HL-60 (cell line): ENCODE data around the gene MYEOV.

Experiments
- DNase-seq, 2 experiments: peaks; one replicate each; pipeline ENCODE4 v3.0.0-alpha.2; 2010 to 2020; ENCODE audit warnings: low read depth in 1 of 2, low spot score in 1 of 2
- H3K27ac ChIP-seq: fragments of 250-450 bp; sonication (Bioruptor Pico); replicated peaks from 2 replicates; pipeline ENCODE4 v1.5.1; 2020; ENCODE audit warnings: mild to moderate bottlenecking, moderate library complexity
- H3K27me3 ChIP-seq: fragments of 250-450 bp; sonication (Bioruptor Pico); 2 replicates; pipeline ENCODE4 v1.5.1; 2021; ENCODE audit warnings: mild to moderate bottlenecking, moderate library complexity; ENCODE audit not compliant: insufficient read depth, poor library complexity, severe bottlenecking
- H3K4me3 ChIP-seq: replicated peaks from 2 replicates; pipeline ENCODE4 v1.5.1; 2011; ENCODE audit warnings: mild to moderate bottlenecking, control low read depth, low read length; ENCODE audit not compliant: insufficient read depth
- GABPA ChIP-seq: IDR thresholded peaks from 2 replicates; pipeline ENCODE4 v1.6.1; 2012; ENCODE audit warnings: low read depth
- POLR2AphosphoS5 ChIP-seq: IDR thresholded peaks from 2 replicates; pipeline ENCODE4 v1.6.1; 2012; ENCODE audit warnings: low read depth
- SPI1 ChIP-seq: IDR thresholded peaks from 2 replicates; pipeline ENCODE4 v1.6.1; 2012; ENCODE audit warnings: low read depth, mild to moderate bottlenecking, borderline replicate concordance
- TF ChIP-seq, protein P1 (sequence below): IDR thresholded peaks from 2 replicates; pipeline ENCODE4 v1.6.1; 2012; ENCODE audit warnings: low read depth; ENCODE audit not compliant: insufficient replicate concordance
- TF ChIP-seq, protein P2 (sequence below): IDR thresholded peaks from one replicate; pipeline ENCODE4 v1.5.1; 2011; ENCODE audit warnings: low read length, control low read depth, inconsistent platforms; ENCODE audit not compliant: insufficient read depth

MYEOV gene

DNA sequence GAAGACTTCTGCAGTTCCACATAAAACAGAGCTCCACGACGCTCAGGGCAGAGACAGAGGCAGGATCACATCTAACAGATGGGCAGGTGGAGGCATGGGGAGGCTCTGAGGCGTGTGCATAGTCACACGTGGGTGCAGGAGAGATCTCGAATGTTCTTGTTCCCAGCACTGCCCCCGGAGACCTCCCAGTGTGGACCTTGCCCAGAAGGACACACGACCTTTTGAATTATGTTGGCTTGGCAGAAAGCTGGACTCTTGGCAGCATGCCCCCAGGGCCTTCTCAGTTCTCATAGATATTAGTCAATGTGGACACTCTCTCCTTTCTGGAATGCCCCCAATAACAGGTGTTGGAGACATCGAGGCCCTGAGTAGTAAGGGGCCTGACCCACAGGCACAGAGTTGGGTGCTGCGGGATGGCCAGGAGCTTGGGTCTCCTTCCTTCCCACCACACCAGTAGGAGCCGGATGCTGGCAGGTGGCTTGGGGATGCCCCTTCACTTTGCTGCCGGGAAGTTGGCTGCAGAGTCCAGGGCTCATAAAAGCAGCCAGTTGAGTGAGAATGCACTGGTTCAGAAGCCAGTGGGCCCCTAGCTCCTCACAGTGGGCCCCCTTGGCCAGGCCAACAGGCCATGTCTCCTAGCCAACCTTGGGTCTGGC is 12.1 kb downstream of the MYEOV start:
- H3K4me3 ChIP-seq = no peak overlapping the region
- no peaks in the 10 kb centered on the region for H3K27me3 ChIP-seq
- no peak overlapping the region for H3K27ac ChIP-seq
- DNase-seq = no peak
- TF ChIP-seq SPI1 (no peak), POLR2AphosphoS5 (no peak), GABPA (no peak)
- TF ChIP-seq, protein P1, sequence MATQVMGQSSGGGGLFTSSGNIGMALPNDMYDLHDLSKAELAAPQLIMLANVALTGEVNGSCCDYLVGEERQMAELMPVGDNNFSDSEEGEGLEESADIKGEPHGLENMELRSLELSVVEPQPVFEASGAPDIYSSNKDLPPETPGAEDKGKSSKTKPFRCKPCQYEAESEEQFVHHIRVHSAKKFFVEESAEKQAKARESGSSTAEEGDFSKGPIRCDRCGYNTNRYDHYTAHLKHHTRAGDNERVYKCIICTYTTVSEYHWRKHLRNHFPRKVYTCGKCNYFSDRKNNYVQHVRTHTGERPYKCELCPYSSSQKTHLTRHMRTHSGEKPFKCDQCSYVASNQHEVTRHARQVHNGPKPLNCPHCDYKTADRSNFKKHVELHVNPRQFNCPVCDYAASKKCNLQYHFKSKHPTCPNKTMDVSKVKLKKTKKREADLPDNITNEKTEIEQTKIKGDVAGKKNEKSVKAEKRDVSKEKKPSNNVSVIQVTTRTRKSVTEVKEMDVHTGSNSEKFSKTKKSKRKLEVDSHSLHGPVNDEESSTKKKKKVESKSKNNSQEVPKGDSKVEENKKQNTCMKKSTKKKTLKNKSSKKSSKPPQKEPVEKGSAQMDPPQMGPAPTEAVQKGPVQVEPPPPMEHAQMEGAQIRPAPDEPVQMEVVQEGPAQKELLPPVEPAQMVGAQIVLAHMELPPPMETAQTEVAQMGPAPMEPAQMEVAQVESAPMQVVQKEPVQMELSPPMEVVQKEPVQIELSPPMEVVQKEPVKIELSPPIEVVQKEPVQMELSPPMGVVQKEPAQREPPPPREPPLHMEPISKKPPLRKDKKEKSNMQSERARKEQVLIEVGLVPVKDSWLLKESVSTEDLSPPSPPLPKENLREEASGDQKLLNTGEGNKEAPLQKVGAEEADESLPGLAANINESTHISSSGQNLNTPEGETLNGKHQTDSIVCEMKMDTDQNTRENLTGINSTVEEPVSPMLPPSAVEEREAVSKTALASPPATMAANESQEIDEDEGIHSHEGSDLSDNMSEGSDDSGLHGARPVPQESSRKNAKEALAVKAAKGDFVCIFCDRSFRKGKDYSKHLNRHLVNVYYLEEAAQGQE = no peak

DNA sequence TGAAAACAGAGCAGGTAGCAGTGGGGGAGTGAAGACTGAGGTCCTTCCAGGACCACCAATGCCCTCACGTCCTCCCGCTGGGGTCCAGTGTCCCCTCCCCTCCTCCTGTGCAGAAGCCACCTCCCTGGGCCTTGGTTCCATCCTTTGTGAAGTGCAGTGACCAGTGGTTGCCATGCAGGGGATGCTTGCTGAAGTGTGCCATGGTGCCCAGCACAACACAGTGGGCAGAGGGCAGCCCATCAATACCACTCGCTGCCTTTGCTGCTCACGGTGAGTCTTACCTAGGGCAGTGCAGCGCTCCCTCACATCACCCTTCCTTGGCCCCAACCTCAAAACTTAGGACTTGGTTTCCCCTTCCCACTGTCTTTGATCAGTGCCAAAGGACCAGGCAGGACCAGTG is 12.9 kb downstream of the MYEOV start:
- Histone ChIP-seq H3K27ac (no peak overlapping the region), H3K27me3 (no peaks in the 10 kb centered on the region), H3K4me3 (no peak overlapping the region)
- DNase-seq = no peak
- TF ChIP-seq, protein P2, sequence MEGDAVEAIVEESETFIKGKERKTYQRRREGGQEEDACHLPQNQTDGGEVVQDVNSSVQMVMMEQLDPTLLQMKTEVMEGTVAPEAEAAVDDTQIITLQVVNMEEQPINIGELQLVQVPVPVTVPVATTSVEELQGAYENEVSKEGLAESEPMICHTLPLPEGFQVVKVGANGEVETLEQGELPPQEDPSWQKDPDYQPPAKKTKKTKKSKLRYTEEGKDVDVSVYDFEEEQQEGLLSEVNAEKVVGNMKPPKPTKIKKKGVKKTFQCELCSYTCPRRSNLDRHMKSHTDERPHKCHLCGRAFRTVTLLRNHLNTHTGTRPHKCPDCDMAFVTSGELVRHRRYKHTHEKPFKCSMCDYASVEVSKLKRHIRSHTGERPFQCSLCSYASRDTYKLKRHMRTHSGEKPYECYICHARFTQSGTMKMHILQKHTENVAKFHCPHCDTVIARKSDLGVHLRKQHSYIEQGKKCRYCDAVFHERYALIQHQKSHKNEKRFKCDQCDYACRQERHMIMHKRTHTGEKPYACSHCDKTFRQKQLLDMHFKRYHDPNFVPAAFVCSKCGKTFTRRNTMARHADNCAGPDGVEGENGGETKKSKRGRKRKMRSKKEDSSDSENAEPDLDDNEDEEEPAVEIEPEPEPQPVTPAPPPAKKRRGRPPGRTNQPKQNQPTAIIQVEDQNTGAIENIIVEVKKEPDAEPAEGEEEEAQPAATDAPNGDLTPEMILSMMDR = no peak
- TF ChIP-seq, protein P1 = no peak
- TF ChIP-seq SPI1 (no peak), POLR2AphosphoS5 (no peak), GABPA (no peak)

DNA sequence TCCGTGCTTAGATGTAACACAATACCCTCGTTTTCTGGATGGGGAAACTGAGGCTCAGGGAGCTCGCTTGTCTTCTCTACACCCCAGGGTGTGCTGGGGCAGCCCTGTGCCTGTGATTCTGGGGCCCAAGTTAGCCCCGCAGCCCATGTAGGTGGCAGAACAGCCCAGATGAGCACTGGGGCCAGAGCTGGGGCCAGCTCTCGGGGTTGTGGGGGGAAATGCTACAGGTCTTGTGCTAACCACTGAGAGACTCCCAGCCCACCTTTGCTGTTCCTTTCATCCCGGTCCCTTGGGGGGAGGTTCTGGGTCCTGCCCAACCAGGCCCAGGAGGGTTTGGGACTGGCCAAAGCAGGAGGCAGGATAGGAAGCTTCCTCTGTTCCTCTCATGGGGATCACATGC is 13.5 kb downstream of the MYEOV start:
- no peaks in the 10 kb centered on the region for H3K27me3 ChIP-seq
- DNase-seq = no peak
- TF ChIP-seq GABPA (no peak), SPI1 (no peak), POLR2AphosphoS5 (no peak)
- TF ChIP-seq, protein P1 = no peak
- TF ChIP-seq, protein P2 = no peak
- H3K27ac ChIP-seq = no peak overlapping the region
- H3K4me3 ChIP-seq = no peak overlapping the region
